Activated CD4-positive, alpha-beta memory T cell treated with anti-CD3 and anti-CD28 coated beads for 36 hours (primary cell): Measurements from ENCODE around the gene LIPE. TPM values are rescaled to one million over a fixed set of nuclear protein-coding genes. Genes with fewer than 3 reads are reported as not detected.
"Not testable (repeated sequence)": the region's sequence is repeated elsewhere in the genome, so short reads cannot be mapped to it uniquely, and the experiment has no call there.

Source experiments
- CTCF ChIA-PET: fragments of 350-600 bp; sonication (Branson Sonifier 250); formaldehyde crosslinking; loops from one replicate; lab custom pipeline; 2021; ENCODE audit warnings: antibody characterized with exemption, inconsistent platforms; lab: Charles Lee
- POLR2A ChIA-PET: fragments of 350-600 bp; sonication (Branson Sonifier 250); formaldehyde crosslinking; loops from one replicate; lab custom pipeline; 2021; ENCODE audit warnings: antibody characterized with exemption; lab: Charles Lee
- DNase-seq: peaks from one replicate; pipeline ENCODE4 v3.0.0-alpha.2; 2020
- H3K27ac Mint-ChIP-seq: one replicate; pipeline ENCODE4 v1.8.0; 2021; ENCODE audit warnings: mixed read lengths
- H3K27me3 Mint-ChIP-seq: one replicate; pipeline ENCODE4 v1.8.0; 2021; ENCODE audit warnings: mixed read lengths
- H3K36me3 Mint-ChIP-seq: one replicate; pipeline ENCODE4 v1.8.0; 2021; ENCODE audit warnings: mixed read lengths
- H3K4me1 Mint-ChIP-seq: one replicate; pipeline ENCODE4 v1.8.0; 2021; ENCODE audit warnings: low read depth, mixed read lengths
- H3K4me3 Mint-ChIP-seq: one replicate; pipeline ENCODE4 v1.8.0; 2021; ENCODE audit warnings: mild to moderate bottlenecking, mixed read lengths
- H3K9me3 Mint-ChIP-seq: one replicate; pipeline ENCODE4 v1.8.0; 2021; ENCODE audit warnings: mixed read lengths
- intact Hi-C: fragments of 100-400 bp; cut with micrococcal nuclease; formaldehyde crosslinking; loops from one replicate; pipeline ENCODE4 v1.15.1; 2023
- total RNA-seq, 2 experiments: library from RNA; stranded (reverse); gene quantifications; one replicate each; pipeline ENCODE4 v1.2.3, GENCODE V29; 2021

Gene LIPE
- total RNA-seq, 2 experiments from 2014 or later, result 31.6 to 31.8 TPM

DNA sequence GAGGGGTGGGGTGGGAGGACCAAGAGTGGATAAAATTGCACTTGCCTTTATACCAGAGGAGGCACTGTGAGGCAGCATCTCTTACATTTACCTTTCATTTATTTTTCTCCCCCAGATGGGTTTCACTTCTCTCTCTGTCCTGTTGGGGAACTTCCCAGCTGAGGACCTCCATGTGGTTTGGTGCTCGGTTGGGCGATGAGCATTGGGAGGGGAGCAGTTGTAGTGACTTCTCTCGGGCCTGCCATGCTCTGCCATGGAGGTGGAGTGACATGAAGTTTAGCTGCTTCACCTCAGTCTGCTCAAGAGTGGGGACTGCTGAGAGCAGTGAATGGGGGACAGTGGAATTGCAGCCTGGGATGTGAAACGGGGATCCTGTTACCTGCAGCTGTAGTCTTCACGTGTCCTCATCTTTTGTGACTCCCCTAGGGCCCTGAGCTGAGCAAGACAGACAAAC lies 38.7 kb upstream of the LIPE start:
- no peaks in the 10 kb centered on the region for H3K36me3 Mint-ChIP-seq
- intact Hi-C loops, result no loop called here
- peaks cover 14% of the 10 kb centered on the region for H3K4me1 Mint-ChIP-seq
- H3K27ac Mint-ChIP-seq, result no peak overlapping the region
- ChIA-PET POLR2A (no interaction called here), CTCF (interaction anchor here (0.6 to 1.7 kb wide), 5 partner anchors 14 to 101 kb away, joined by 4 to 6 read pairs (median 4); no protein-coding TSS in a partner anchor)
- peaks cover 1% of the 10 kb centered on the region for H3K27me3 Mint-ChIP-seq
- no peak for DNase-seq
- H3K4me3 Mint-ChIP-seq, result no peak overlapping the region
- no peaks in the 10 kb centered on the region for H3K9me3 Mint-ChIP-seq

DNA sequence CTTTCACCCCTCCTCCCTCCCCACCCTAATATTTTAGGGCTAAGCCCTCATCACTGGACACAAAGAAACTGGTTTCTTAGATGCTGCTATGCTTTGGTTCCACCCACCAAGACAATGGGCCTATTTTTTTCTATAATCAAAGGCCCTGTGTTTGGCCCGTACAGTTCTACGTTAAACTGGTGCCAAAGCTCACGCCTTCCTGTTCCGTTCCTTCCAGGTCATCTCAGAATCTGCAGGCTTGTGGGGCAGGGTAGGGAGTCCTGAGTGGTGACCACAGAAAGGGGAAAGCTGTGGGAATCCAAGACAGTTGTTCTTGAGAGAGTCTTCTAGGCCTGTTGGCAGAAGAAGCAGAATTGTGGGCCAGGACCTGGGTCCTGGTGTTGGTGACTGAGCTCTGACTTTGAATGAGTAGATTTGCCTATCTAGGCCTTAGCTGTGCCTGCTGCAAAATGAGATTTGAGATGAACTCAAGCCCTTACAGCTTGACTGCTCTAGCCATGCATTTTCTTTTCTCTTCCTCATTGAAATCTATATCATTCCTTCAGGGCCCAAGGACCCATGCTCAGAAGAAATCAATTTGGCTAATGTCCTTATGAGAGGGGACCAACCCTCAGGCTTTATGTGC lies 34.6 kb upstream of the LIPE start:
- Mint-ChIP-seq H3K4me3 (no peak overlapping the region), H3K27me3 (no peaks in the 10 kb centered on the region), H3K4me1 (peaks cover 5% of the 10 kb centered on the region), H3K9me3 (no peaks in the 10 kb centered on the region), H3K27ac (no peak overlapping the region), H3K36me3 (no peaks in the 10 kb centered on the region)
- DNase-seq, result no peak
- intact Hi-C loops, result no loop called here
- ChIA-PET POLR2A (no interaction called here), CTCF (interaction anchor here (1.0 to 1.4 kb wide), 2 partner anchors 11 to 68 kb away, joined by 3 to 6 read pairs; no protein-coding TSS in a partner anchor)

GRCh38 chr19:42461231-42461630 lies 34.0 kb upstream of the LIPE start:
- POLR2A ChIA-PET, H3K9me3 Mint-ChIP-seq, H3K4me1 Mint-ChIP-seq, H3K4me3 Mint-ChIP-seq, intact Hi-C loops, H3K27ac Mint-ChIP-seq, H3K36me3 Mint-ChIP-seq, H3K27me3 Mint-ChIP-seq, DNase-seq: not testable (repeated sequence)
- CTCF ChIA-PET, result interaction anchor here (1.0 to 1.4 kb wide), 2 partner anchors 11 to 68 kb away, joined by 3 to 6 read pairs; no protein-coding TSS in a partner anchor

DNA sequence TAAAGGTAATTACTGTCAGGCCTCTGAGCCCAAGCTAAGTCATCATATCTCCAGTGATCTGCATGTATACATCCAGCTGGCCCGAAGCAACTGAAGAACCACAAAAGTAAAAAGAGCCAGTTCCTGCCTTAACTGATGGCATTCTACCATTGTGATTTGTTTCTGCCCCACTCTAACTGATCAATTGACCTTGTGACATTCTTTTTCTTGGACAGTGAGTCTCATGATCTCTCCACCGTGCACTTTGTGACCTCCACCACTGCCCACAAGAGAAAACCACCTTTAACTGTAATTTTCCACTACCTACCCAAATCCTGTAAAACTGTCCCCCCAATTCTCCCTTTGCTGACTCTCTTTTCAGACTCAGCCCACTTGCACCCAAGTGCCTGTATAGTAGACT lies 32.7 kb upstream of the LIPE start:
- Mint-ChIP-seq H3K36me3 (no peaks in the 10 kb centered on the region), H3K27ac (no peak overlapping the region)
- CTCF ChIA-PET, result interaction anchor here (1.3 to 1.9 kb wide), 4 partner anchors 10 to 137 kb away, joined by 5 to 12 read pairs (median 6); no protein-coding TSS in a partner anchor

DNA sequence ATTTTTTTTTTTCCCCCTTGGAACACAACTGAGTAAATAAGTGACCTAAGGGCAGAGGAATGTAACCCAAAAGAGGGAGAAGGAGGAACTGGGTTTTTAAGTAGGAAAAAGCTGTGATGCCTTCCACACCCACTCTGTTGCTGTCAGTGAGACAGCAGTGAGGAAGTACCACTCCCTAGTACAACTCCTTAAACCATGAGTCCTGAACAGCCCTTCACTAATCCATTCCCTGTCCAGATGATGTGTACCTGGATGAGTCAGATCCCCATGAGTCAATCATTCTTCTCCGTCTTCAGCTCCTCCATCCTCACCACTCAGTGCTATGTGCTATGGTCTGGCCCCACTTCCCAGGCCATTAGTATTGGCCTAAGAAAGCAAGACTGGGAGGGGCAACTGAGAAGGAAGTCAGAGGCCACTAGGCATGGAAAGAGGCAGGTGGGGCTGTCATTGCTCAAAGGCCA lies 28.5 kb upstream of the LIPE start:
- Mint-ChIP-seq H3K9me3 (no peaks in the 10 kb centered on the region), H3K4me1 (no peaks in the 10 kb centered on the region), H3K27ac (no peak overlapping the region), H3K36me3 (no peaks in the 10 kb centered on the region), H3K27me3 (peaks cover 2% of the 10 kb centered on the region), H3K4me3 (no peak overlapping the region)
- ChIA-PET POLR2A (no interaction called here), CTCF (interaction anchor here (0.5 to 8.7 kb wide), 5 partner anchors 15 to 130 kb away, joined by 3 to 204 read pairs (median 4); partner anchors contain the start of gene CEACAM1)
- intact Hi-C loops, result no loop called here
- DNase-seq, result no peak

More for the DNA sequence above, 32.7 kb upstream of the LIPE start:
- no peaks in the 10 kb centered on the region for H3K27me3 Mint-ChIP-seq
- DNase-seq, result no peak
- intact Hi-C loops, result no loop called here
- no peaks in the 10 kb centered on the region for H3K4me1 Mint-ChIP-seq
- H3K9me3 Mint-ChIP-seq, result no peaks in the 10 kb centered on the region
- POLR2A ChIA-PET, result no interaction called here
- no peak overlapping the region for H3K4me3 Mint-ChIP-seq

DNA sequence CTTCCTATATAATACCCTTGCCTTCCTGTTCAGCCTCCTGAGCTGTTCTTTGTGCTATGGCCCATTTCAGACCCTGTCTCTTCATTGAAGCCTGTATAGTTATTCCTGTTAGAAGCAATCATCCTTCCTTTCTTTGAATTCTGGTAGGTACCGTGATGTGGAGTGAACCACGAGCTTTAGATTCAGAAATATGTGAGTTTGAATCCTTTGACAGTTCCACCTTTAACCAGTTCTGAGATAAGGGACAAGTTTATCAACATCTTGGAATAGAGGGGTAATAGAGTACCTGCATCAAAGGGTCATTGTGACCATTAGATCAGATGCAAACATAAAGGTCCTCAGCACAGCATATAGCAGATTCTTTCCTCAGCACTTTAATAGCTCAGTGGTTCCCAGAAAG lies 27.9 kb upstream of the LIPE start:
- Mint-ChIP-seq H3K27ac (no peak overlapping the region), H3K4me3 (no peak overlapping the region), H3K36me3 (no peaks in the 10 kb centered on the region), H3K27me3 (peaks cover 2% of the 10 kb centered on the region), H3K9me3 (no peaks in the 10 kb centered on the region), H3K4me1 (no peaks in the 10 kb centered on the region)
- intact Hi-C loops, result no loop called here
- CTCF ChIA-PET, result interaction anchor here (0.5 to 8.7 kb wide), 6 partner anchors 15 to 142 kb away, joined by 3 to 204 read pairs (median 4); partner anchors contain the start of gene CEACAM1
- DNase-seq, result no peak
- POLR2A ChIA-PET, result no interaction called here

DNA sequence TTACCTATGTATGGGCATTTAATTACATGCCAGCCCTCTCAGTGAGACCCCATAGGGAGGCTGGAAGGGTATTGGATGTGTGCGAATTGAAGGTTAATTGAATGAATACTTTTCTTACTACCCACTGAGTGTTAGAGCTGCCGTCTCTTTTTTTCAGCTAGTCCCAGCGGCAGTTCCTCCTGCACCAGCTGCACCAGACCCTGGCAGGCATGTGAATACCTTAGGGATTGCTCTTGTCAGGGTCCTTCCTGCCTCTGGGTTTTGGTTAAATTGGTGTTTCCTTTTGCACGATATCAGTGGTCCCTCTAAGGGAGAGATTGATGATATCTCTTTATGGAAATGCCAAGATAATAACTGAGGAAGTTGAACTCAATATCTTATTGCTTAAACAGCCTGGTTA lies 25.4 kb upstream of the LIPE start:
- no peaks in the 10 kb centered on the region for H3K36me3 Mint-ChIP-seq
- ChIA-PET CTCF (interaction anchor here (1.0 to 8.7 kb wide), 3 partner anchors 11 to 77 kb away, joined by 3 to 204 read pairs (median 75); partner anchors contain the start of gene CEACAM1), POLR2A (no interaction called here)
- no peak overlapping the region for H3K27ac Mint-ChIP-seq
- no peaks in the 10 kb centered on the region for H3K4me1 Mint-ChIP-seq
- H3K27me3 Mint-ChIP-seq, result peaks cover 2% of the 10 kb centered on the region
- no peaks in the 10 kb centered on the region for H3K9me3 Mint-ChIP-seq
- H3K4me3 Mint-ChIP-seq, result no peak overlapping the region
- no peak for DNase-seq
- intact Hi-C loops, result no loop called here

- peak; percentile 86 for DNase-seq
- ChIA-PET CTCF (interaction anchor here (0.7 to 8.7 kb wide), 36 partner anchors 9 to 185 kb away, joined by 3 to 204 read pairs (median 5); partner anchors contain the start of gene CEACAM1), POLR2A (interaction anchor here (0.6 to 2.3 kb wide), 4 partner anchors 9 to 329 kb away, joined by 3 to 8 read pairs (median 4); partner anchors contain the start of gene CEACAM1)
- intact Hi-C loops, result loop anchor here (1.0 kb wide), 4 partner anchors 10 to 146 kb away; no protein-coding TSS in a partner anchor
- H3K27ac Mint-ChIP-seq, result no peak overlapping the region
- H3K4me1 Mint-ChIP-seq, result no peaks in the 10 kb centered on the region
- H3K4me3 Mint-ChIP-seq, result no peak overlapping the region
- no peaks in the 10 kb centered on the region for H3K36me3 Mint-ChIP-seq
- H3K9me3 Mint-ChIP-seq, result no peaks in the 10 kb centered on the region
- H3K27me3 Mint-ChIP-seq, result peaks cover 2% of the 10 kb centered on the region
Observed at GRCh38 chr19:42450314-42450934, 23.2 kb upstream of the LIPE start.

- intact Hi-C loops, DNase-seq, H3K27me3 Mint-ChIP-seq, H3K27ac Mint-ChIP-seq, H3K4me1 Mint-ChIP-seq, H3K4me3 Mint-ChIP-seq, H3K9me3 Mint-ChIP-seq, POLR2A ChIA-PET, H3K36me3 Mint-ChIP-seq: not testable (repeated sequence)
- CTCF ChIA-PET, result interaction anchor here (3.7 to 8.7 kb wide), 3 partner anchors 7 to 81 kb away, joined by 32 to 204 read pairs (median 75); partner anchors contain the start of gene CEACAM1
Observed at GRCh38 chr19:42448306-42448705, 21.1 kb upstream of the LIPE start.

DNA sequence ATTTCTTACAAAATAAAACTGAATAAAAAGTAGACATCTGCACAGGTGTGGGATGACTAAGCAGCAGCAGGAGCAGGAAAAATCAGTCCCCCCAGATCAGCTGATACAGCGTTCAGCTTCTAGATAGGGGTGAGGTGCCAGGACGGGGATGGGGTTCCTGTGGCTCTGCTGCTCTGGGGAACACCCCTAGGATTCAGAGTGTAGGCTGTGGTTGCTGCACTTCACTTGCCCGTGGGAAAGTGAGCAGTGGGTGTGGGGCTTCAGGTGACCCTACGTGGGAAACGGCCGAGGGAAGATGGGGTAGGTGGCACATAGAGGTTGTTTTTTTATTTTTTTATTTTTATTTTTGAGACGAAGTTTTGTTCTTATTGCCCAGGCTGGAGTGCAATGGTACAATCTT lies 18.8 kb upstream of the LIPE start:
- Mint-ChIP-seq H3K4me1 (peaks cover 7% of the 10 kb centered on the region), H3K27ac (no peak overlapping the region), H3K9me3 (no peaks in the 10 kb centered on the region), H3K27me3 (no peaks in the 10 kb centered on the region), H3K36me3 (no peaks in the 10 kb centered on the region), H3K4me3 (no peak overlapping the region)
- no peak for DNase-seq
- CTCF ChIA-PET, result interaction anchor here (0.6 to 1.6 kb wide), 2 partner anchors 84 to 1222 kb away, joined by 3 to 5 read pairs; no protein-coding TSS in a partner anchor
- POLR2A ChIA-PET, result no interaction called here
- intact Hi-C loops, result no loop called here

- POLR2A ChIA-PET, result no interaction called here
- Mint-ChIP-seq H3K4me3 (no peak overlapping the region), H3K27ac (no peak overlapping the region), H3K27me3 (no peaks in the 10 kb centered on the region), H3K9me3 (no peaks in the 10 kb centered on the region), H3K36me3 (no peaks in the 10 kb centered on the region), H3K4me1 (peaks cover 15% of the 10 kb centered on the region)
- intact Hi-C loops, result no loop called here
- CTCF ChIA-PET, result interaction anchor here (1.1 kb wide), 1 partner anchor 89 kb away, joined by 3 read pairs; no protein-coding TSS in a partner anchor
- DNase-seq, result no peak
Observed at GRCh38 chr19:42443944-42444398, 16.8 kb upstream of the LIPE start.

DNA sequence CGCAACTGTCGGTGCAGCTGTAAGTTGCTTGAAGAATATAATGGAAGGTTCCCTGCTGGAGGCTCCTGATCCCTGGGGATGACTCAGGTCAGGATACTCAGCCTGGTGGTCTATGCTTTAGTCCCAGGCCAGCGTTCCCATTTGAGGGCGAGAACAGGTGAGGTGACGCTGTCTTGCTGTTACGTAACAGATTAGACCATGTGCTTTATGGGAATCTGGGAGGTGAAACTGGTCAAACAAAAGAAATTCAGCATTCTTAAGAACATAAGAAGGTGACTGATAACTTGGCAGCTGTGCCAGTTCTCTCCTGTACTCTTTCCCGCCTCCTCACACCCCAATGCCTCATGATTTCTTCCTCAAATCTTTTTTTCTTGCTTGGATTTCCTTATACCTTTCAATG lies 15.6 kb upstream of the LIPE start, which contains the start of gene CXCL17:
Gene CXCL17, minus strand, starts transcription at position 114 of the 400 bp plus-strand sequence. CDS start 114 bp downstream, outside the sequence.
- peaks cover 20% of the 10 kb centered on the region for H3K4me1 Mint-ChIP-seq
- H3K27ac Mint-ChIP-seq, result no peak within 1 kb of the TSS
- H3K27me3 Mint-ChIP-seq, result no peaks in the 10 kb centered on the region
- no peak for DNase-seq
- intact Hi-C loops, result no loop called here
- POLR2A ChIA-PET, result no interaction called here
- H3K4me3 Mint-ChIP-seq, result no peak within 1 kb of the TSS
- H3K36me3 Mint-ChIP-seq, result no peaks in the 10 kb centered on the region
- CTCF ChIA-PET, result interaction anchor here (2.3 to 3.0 kb wide), 3 partner anchors 8 to 87 kb away, joined by 11 to 75 read pairs (median 58); partner anchors contain the start of gene CEACAM1
- H3K9me3 Mint-ChIP-seq, result no peaks in the 10 kb centered on the region
